PC-9 (cell line): ENCODE measurements around the gene BAIAP2. TPM values are rescaled to one million over a fixed set of nuclear protein-coding genes. Genes with fewer than 3 reads are reported as not detected.

ENCODE experiments used
- BruUV-seq: library from RNA; stranded (reverse); fragments of 400-500 nt; replicated peaks from 2 replicates; lab custom pipeline; 2021; lab: Mats Ljungman, UMichigan
- CTCF ChIA-PET: fragments of 300-600 bp; sonication (Branson Sonifier 250); formaldehyde crosslinking; loops from one replicate; lab custom pipeline; 2022; ENCODE audit warnings: antibody characterized with exemption; lab: Charles Lee
- POLR2A ChIA-PET: fragments of 300-600 bp; sonication (Branson Sonifier 250); formaldehyde crosslinking; loops from one replicate; lab custom pipeline; 2022; ENCODE audit warnings: antibody characterized with exemption; ENCODE audit not compliant: unreplicated experiment; lab: Charles Lee
- DNase-seq, 2 experiments: peaks; one replicate each; pipeline versions ENCODE4 v3.0.0 to v3.0.0-alpha.2; 2015 to 2022; ENCODE audit warnings: mixed read lengths in 1 of 2
- H2AFZ ChIP-seq: fragments of 200-600 bp; sonication (generic); 2 replicates; pipeline ENCODE4 v1.8.1; 2017; ENCODE audit warnings: antibody characterized with exemption
- H3F3A ChIP-seq: fragments of 200-600 bp; sonication (generic); 2 replicates; pipeline ENCODE4 v1.8.1; 2017; ENCODE audit warnings: antibody characterized with exemption, mild to moderate bottlenecking, low read depth; ENCODE audit not compliant: insufficient read depth
- H3K27ac ChIP-seq: fragments of 200-600 bp; sonication (generic); 2 replicates; pipeline ENCODE4 v1.6.1; 2016; ENCODE audit warnings: mixed run types
- H3K27me3 ChIP-seq: fragments of 200-600 bp; sonication (generic); 2 replicates; pipeline ENCODE4 v1.6.1; 2016; ENCODE audit warnings: low read depth, mixed run types; ENCODE audit not compliant: insufficient read depth
- H3K36me3 ChIP-seq: fragments of 200-600 bp; sonication (generic); 2 replicates; pipeline ENCODE4 v1.6.1; 2016; ENCODE audit warnings: low read depth, mixed run types
- H3K4me1 ChIP-seq: fragments of 200-600 bp; sonication (generic); replicated peaks from 2 replicates; pipeline ENCODE4 v1.6.1; 2016; ENCODE audit warnings: mixed run types; ENCODE audit not compliant: insufficient read depth
- H3K4me2 ChIP-seq: fragments of 200-600 bp; sonication (generic); 2 replicates; pipeline ENCODE4 v1.6.1; 2017; ENCODE audit warnings: mixed run types
- H3K4me3 ChIP-seq: fragments of 200-600 bp; sonication (generic); 2 replicates; pipeline ENCODE4 v1.6.1; 2016; ENCODE audit warnings: mixed run types
- H3K79me2 ChIP-seq: fragments of 200-600 bp; sonication (generic); 2 replicates; pipeline ENCODE4 v1.6.1; 2017; ENCODE audit warnings: low read depth, mixed run types
- H3K9me2 ChIP-seq: fragments of 200-600 bp; sonication (generic); 2 replicates; pipeline ENCODE4 v1.8.1; 2017; ENCODE audit warnings: mild to moderate bottlenecking; ENCODE audit not compliant: insufficient read depth
- H3K9me3 ChIP-seq: fragments of 200-600 bp; sonication (generic); 2 replicates; pipeline ENCODE4 v1.8.1; 2016; ENCODE audit warnings: low read depth; ENCODE audit not compliant: insufficient read depth
- H4K20me1 ChIP-seq: fragments of 200-600 bp; sonication (generic); 2 replicates; pipeline ENCODE4 v1.8.1; 2017; ENCODE audit not compliant: insufficient read depth
- EZH2 ChIP-seq: fragments of 200-600 bp; sonication (generic); IDR thresholded peaks from 2 replicates; pipeline ENCODE4 v1.8.0; 2017; ENCODE audit warnings: antibody characterized with exemption, low read depth
- intact Hi-C: fragments of 100-400 bp; cut with micrococcal nuclease; formaldehyde crosslinking; loops from one replicate; pipeline ENCODE4 v1.10.0; 2022; ENCODE audit not compliant: unreplicated experiment
- total RNA-seq: library from RNA; stranded (reverse); gene quantifications from 2 replicates; pipeline ENCODE4 v1.2.3, GENCODE V29; 2021
- TF ChIP-seq, protein P1 (sequence below): fragments of 200-600 bp; sonication (generic); conservative IDR thresholded peaks from 2 replicates; pipeline ENCODE4 v1.6.1; 2017; ENCODE audit warnings: mixed run types, antibody characterized with exemption, mild to moderate bottlenecking, moderate library complexity

Gene BAIAP2
- total RNA-seq, 1 experiment from 2014 or later: 125 TPM

DNA sequence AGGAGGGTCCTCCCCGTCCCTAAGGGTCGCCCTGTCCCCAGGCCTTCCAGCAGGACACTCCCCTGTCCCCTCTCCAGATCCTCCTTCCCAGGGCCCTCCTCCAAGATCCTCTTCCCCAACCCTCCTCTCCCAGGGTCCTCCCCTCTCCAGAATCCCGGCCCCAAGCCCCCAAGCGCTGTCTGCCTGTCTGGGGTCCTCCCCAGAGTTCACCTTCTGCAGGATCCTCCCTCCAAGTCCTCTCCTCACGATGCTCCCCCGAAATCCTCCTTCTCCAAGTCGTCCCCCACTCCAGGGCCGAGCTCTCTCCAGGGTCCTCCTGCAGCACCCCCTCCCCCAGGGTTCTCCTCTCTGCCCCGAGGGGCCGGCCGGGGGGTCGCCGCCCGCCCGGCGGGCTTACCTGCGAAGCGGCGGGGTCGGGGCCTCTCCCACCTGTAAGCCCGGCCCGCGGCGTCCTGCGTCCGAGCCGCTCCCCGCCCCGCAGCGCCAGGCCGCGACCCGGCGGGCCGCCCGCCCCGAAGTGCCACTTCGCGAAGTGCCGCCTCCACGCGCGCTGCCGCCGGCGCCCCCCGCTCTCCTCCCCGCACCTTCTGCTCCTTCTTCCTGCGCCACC lies 678 bp upstream of the BAIAP2 start:
- Histone ChIP-seq H3K4me1 (peaks cover 27% of the 10 kb centered on the region), H3K9me3 (no peaks in the 10 kb centered on the region), H2AFZ (peak overlapping the region; percentile 58; the same call in 1 of the 2 replicates), H3K36me3 (no peaks in the 10 kb centered on the region), H3K9me2 (no peaks in the 10 kb centered on the region), H3K27ac (no peak overlapping the region), H3K4me3 (peak overlapping the region; percentile 59; the same call in 1 of the 2 replicates), H3F3A (peaks cover 13% of the 10 kb centered on the region; the same call in 1 of the 2 replicates), H3K4me2 (peak overlapping the region; percentile 79), H4K20me1 (peaks cover 14% of the 10 kb centered on the region; the same call in 1 of the 2 replicates), H3K27me3 (no peaks in the 10 kb centered on the region), H3K79me2 (peaks cover 33% of the 10 kb centered on the region)
- CTCF ChIA-PET: no interaction called here
- intact Hi-C loops: no loop called here
- BruUV-seq: no TSS peak
- no peak for TF ChIP-seq EZH2
- no peak for DNase-seq
- POLR2A ChIA-PET: no interaction called here

DNA sequence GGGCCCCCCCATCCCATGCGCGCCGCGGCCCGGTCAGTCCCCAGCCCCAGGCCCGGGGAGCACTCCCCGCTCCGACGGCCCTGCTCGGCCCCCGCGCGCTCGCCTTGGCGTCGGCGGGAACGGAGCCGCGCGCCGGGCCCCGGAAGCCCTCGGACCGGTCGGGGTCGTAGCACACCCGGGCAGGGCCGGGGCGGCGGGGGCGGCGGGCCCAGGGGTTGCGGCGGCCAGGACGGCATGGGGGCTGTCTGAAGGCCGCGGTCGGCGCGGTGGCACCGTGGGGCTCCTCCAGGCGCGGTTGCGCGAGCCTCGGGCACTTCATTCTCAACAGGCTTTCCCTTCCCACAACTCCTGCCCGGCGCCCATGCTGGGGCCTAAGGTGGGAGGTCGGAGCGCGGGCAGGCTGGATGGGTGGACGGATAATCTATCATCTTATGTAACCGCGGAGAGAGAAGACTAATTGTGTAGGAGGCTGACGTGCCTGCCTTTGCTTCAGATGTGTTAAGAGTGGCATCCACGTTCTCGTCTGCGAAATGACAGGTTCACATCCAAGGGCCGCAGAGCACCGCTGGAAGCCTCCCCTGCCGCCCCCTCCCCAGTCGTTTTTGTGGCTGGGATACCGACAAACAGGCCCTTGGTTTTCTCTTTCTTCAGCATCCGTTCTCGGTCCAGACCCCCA lies 708 bp downstream of the BAIAP2 start:
- H3K4me2 ChIP-seq: peak overlapping the region; percentile 98
- H3F3A ChIP-seq: peaks cover 17% of the 10 kb centered on the region; the same call in 1 of the 2 replicates
- no peaks in the 10 kb centered on the region for H3K9me3 ChIP-seq
- peak in 1 of 2 experiments; percentile 33 for DNase-seq
- H3K79me2 ChIP-seq: peaks cover 47% of the 10 kb centered on the region
- no TSS peak for BruUV-seq
- POLR2A ChIA-PET: interaction anchor here (0.6 kb wide), 1 partner anchor 36 kb away, joined by 5 read pairs; no protein-coding TSS in a partner anchor
- H2AFZ ChIP-seq: no peak overlapping the region
- intact Hi-C loops: no loop called here
- peaks cover 14% of the 10 kb centered on the region; the same call in 1 of the 2 replicates for H4K20me1 ChIP-seq
- H3K4me3 ChIP-seq: peak overlapping the region; percentile 66
- CTCF ChIA-PET: interaction anchor here (1.0 kb wide), 1 partner anchor 66 kb away, joined by 4 read pairs; no protein-coding TSS in a partner anchor
- H3K4me1 ChIP-seq: peaks cover 41% of the 10 kb centered on the region
- peak overlapping the region; percentile 93; the same call in 1 of the 2 replicates for H3K27ac ChIP-seq
- TF ChIP-seq, protein P1, sequence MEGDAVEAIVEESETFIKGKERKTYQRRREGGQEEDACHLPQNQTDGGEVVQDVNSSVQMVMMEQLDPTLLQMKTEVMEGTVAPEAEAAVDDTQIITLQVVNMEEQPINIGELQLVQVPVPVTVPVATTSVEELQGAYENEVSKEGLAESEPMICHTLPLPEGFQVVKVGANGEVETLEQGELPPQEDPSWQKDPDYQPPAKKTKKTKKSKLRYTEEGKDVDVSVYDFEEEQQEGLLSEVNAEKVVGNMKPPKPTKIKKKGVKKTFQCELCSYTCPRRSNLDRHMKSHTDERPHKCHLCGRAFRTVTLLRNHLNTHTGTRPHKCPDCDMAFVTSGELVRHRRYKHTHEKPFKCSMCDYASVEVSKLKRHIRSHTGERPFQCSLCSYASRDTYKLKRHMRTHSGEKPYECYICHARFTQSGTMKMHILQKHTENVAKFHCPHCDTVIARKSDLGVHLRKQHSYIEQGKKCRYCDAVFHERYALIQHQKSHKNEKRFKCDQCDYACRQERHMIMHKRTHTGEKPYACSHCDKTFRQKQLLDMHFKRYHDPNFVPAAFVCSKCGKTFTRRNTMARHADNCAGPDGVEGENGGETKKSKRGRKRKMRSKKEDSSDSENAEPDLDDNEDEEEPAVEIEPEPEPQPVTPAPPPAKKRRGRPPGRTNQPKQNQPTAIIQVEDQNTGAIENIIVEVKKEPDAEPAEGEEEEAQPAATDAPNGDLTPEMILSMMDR: no peak
- TF ChIP-seq EZH2: no peak
- H3K9me2 ChIP-seq: no peaks in the 10 kb centered on the region
- H3K36me3 ChIP-seq: no peaks in the 10 kb centered on the region
- no peaks in the 10 kb centered on the region for H3K27me3 ChIP-seq

DNA sequence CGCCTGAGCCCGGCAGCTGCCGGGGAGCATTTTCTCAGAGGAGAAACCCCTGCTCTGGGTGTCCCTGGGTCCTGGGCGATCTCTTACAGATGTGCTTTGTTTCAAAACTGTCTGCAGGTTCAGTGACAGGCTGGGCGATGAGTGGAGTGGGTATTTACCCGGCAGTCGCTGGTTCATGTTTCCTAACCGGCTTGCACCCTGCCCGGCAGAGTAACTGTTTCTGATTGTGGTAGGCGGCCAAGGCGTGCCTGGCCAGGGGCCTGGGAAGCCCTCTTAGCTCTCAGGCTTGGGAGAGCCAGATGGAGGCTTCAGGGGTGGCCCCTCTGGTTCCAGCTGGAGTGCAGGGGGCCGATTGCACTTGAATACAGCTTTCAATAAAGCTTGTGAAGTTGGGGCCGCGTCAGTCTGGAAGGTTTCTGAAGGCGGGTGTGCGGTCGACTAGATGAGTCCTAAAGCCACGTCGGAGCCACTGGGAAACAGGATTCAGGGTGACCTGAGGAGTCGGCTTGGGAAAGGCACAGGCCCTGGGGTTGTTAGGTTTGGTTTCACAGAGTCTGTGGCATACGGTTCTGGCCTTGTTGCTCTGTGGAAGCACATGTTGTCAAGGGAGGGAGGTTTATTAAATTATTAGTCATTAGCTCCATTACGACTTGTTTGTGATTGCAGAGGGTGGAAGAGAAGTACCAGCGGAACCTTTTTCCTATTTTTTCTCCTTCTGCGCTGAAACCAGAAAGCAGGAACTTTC lies 1.4 kb downstream of the BAIAP2 start:
- H3F3A ChIP-seq: peaks cover 17% of the 10 kb centered on the region; the same call in 1 of the 2 replicates
- POLR2A ChIA-PET: interaction anchor here (1.0 to 1.5 kb wide), 2 partner anchors 36 to 59 kb away, joined by 4 to 10 read pairs; no protein-coding TSS in a partner anchor
- DNase-seq: no peak
- H3K4me3 ChIP-seq: peak overlapping the region; percentile 66
- TF ChIP-seq EZH2: no peak
- TF ChIP-seq, protein P1: no peak
- intact Hi-C loops: no loop called here
- peaks cover 14% of the 10 kb centered on the region; the same call in 1 of the 2 replicates for H4K20me1 ChIP-seq
- H3K79me2 ChIP-seq: peaks cover 54% of the 10 kb centered on the region
- H3K9me2 ChIP-seq: no peaks in the 10 kb centered on the region
- H3K4me2 ChIP-seq: peak overlapping the region; percentile 98
- TSS peak; percentile 60 for BruUV-seq
- H3K27me3 ChIP-seq: no peaks in the 10 kb centered on the region
- peak overlapping the region; percentile 93; the same call in 1 of the 2 replicates for H3K27ac ChIP-seq
- no peaks in the 10 kb centered on the region for H3K9me3 ChIP-seq
- peaks cover 48% of the 10 kb centered on the region for H3K4me1 ChIP-seq
- CTCF ChIA-PET: interaction anchor here (1.0 kb wide), 1 partner anchor 65 kb away, joined by 4 read pairs; no protein-coding TSS in a partner anchor
- H3K36me3 ChIP-seq: no peaks in the 10 kb centered on the region
- no peak overlapping the region for H2AFZ ChIP-seq
